Skeletal muscle tissue (tissue), 4 donors: ENCODE results near the gene GNG14. TPM values are rescaled to one million over a fixed set of nuclear protein-coding genes. Genes with fewer than 3 reads are reported as not detected.
"Not testable (repeated sequence)": the region's sequence is repeated elsewhere in the genome, so short reads cannot be mapped to it uniquely, and the experiment has no call there.

Experiments used
- H3K27ac ChIP-seq: one replicate; pipeline ENCODE4 v1.7.0; 2013; ENCODE audit warnings: mild to moderate bottlenecking, low read depth, low read length, inconsistent platforms
- H3K27me3 ChIP-seq, 3 donors: one replicate each; pipeline ENCODE4 v1.7.0; 2013; ENCODE audit warnings: low read length in 3 of 3; ENCODE audit not compliant: control insufficient read depth in 3 of 3, insufficient read depth in 3 of 3
- H3K36me3 ChIP-seq, 3 donors: one replicate each; pipeline ENCODE4 v1.7.0; 2013; ENCODE audit warnings: low read length in 3 of 3; ENCODE audit not compliant: control insufficient read depth in 3 of 3, insufficient read depth in 3 of 3
- H3K4me1 ChIP-seq, 3 donors: one replicate each; pipeline ENCODE4 v1.7.0; 2013; ENCODE audit warnings: low read length in 3 of 3, mild to moderate bottlenecking in 3 of 3; ENCODE audit not compliant: control insufficient read depth in 3 of 3, insufficient read depth in 3 of 3
- H3K4me3 ChIP-seq, 3 donors: one replicate each; pipeline ENCODE4 v1.7.0; 2013; ENCODE audit warnings: low read length in 3 of 3
- H3K9ac ChIP-seq, 3 donors: one replicate each; pipeline ENCODE4 v1.7.0; 2013; ENCODE audit warnings: low read length in 3 of 3, mild to moderate bottlenecking in 3 of 3, moderate library complexity in 2 of 3, low read depth in 1 of 3
- H3K9me3 ChIP-seq, 3 donors: one replicate each; pipeline ENCODE4 v1.7.0; 2013; ENCODE audit warnings: low read length in 3 of 3; ENCODE audit not compliant: control insufficient read depth in 3 of 3
- total RNA-seq: library from RNA; depleted of rRNA; stranded (reverse); fragments of >200 nt; gene quantifications from one replicate; pipeline ENCODE4 v1.2.3, GENCODE V29; 2014
- donor health status: Osteomylitis.

The GNG14 gene
- total RNA-seq, 1 donor from 2014 or later: not detected

GRCh38 chr19:12701596-12702282 is 13.9 kb downstream of the GNG14 start:
- H3K36me3 ChIP-seq: peaks cover 57 to 62% (median 60%) of the 10 kb centered on the region in 3 donors
- H3K4me3 ChIP-seq: no peak overlapping the region

GRCh38 chr19:12703046-12703445 is 15.2 kb downstream of the GNG14 start:
- no peak overlapping the region for H3K4me3 ChIP-seq
- H3K36me3 ChIP-seq: peaks cover 60 to 68% (median 66%) of the 10 kb centered on the region in 3 donors
- H3K9me3 ChIP-seq: no peaks in the 10 kb centered on the region
- H3K27me3 ChIP-seq: no peaks in the 10 kb centered on the region
- H3K4me1 ChIP-seq: no peaks in the 10 kb centered on the region
- H3K27ac ChIP-seq: no peak overlapping the region
- no peak overlapping the region for H3K9ac ChIP-seq

More at GRCh38 chr19:12701596-12702282, 13.9 kb downstream of the GNG14 start:
- Histone ChIP-seq H3K27ac (no peak overlapping the region), H3K9me3 (no peaks in the 10 kb centered on the region), H3K9ac (no peak overlapping the region), H3K4me1 (peaks cover 4 to 5% (median 5%) of the 10 kb centered on the region in 3 donors), H3K27me3 (no peaks in the 10 kb centered on the region)

GRCh38 chr19:12705169-12705568 is 17.4 kb downstream of the GNG14 start:
- Histone ChIP-seq H3K36me3 (peaks cover 65 to 77% (median 75%) of the 10 kb centered on the region in 3 donors), H3K4me3 (no peak overlapping the region), H3K27ac (no peak overlapping the region), H3K9me3 (no peaks in the 10 kb centered on the region), H3K4me1 (no peaks in the 10 kb centered on the region), H3K9ac (no peak overlapping the region), H3K27me3 (no peaks in the 10 kb centered on the region)

GRCh38 chr19:12705654-12706331 is 18.0 kb downstream of the GNG14 start:
- no peaks in the 10 kb centered on the region for H3K27me3 ChIP-seq
- no peak overlapping the region for H3K27ac ChIP-seq
- no peaks in the 10 kb centered on the region for H3K9me3 ChIP-seq
- no peak overlapping the region for H3K4me3 ChIP-seq
- H3K36me3 ChIP-seq: peaks cover 65 to 78% (median 76%) of the 10 kb centered on the region in 3 donors
- no peaks in the 10 kb centered on the region for H3K4me1 ChIP-seq
- no peak overlapping the region for H3K9ac ChIP-seq

GRCh38 chr19:12706332-12706718 is 18.5 kb downstream of the GNG14 start:
- H3K9me3 ChIP-seq: no peaks in the 10 kb centered on the region
- no peaks in the 10 kb centered on the region for H3K27me3 ChIP-seq
- H3K4me1 ChIP-seq: no peaks in the 10 kb centered on the region
- peaks cover 64 to 76% (median 75%) of the 10 kb centered on the region in 3 donors for H3K36me3 ChIP-seq
- no peak overlapping the region for H3K9ac ChIP-seq
- H3K27ac ChIP-seq: no peak overlapping the region
- H3K4me3 ChIP-seq: no peak overlapping the region

GRCh38 chr19:12708641-12709040 is 20.8 kb downstream of the GNG14 start:
- Histone ChIP-seq H3K36me3 (peaks cover 54 to 70% (median 69%) of the 10 kb centered on the region in 3 donors), H3K9ac (no peak overlapping the region), H3K4me1 (no peaks in the 10 kb centered on the region), H3K4me3 (no peak overlapping the region), H3K9me3 (no peaks in the 10 kb centered on the region), H3K27ac (no peak overlapping the region), H3K27me3 (no peaks in the 10 kb centered on the region)

GRCh38 chr19:12711187-12711586 is 23.4 kb downstream of the GNG14 start:
- Histone ChIP-seq H3K36me3 (peaks cover 59 to 67% (median 64%) of the 10 kb centered on the region in 3 donors), H3K4me1 (no peaks in the 10 kb centered on the region), H3K4me3 (no peak overlapping the region), H3K9me3 (no peaks in the 10 kb centered on the region), H3K9ac (no peak overlapping the region), H3K27ac (no peak overlapping the region), H3K27me3 (no peaks in the 10 kb centered on the region)

GRCh38 chr19:12712077-12712476 is 24.3 kb downstream of the GNG14 start:
- not testable (repeated sequence) for H3K27ac ChIP-seq, H3K9me3 ChIP-seq, H3K4me3 ChIP-seq, H3K4me1 ChIP-seq, H3K27me3 ChIP-seq, H3K9ac ChIP-seq
- H3K36me3 ChIP-seq: peaks cover 58 to 70% (median 61%) of the 10 kb centered on the region in 3 donors

- H3K36me3 ChIP-seq: peaks cover 57 to 61% (median 60%) of the 10 kb centered on the region in 3 donors
- not testable (repeated sequence) for H3K27me3 ChIP-seq, H3K27ac ChIP-seq, H3K4me1 ChIP-seq, H3K9ac ChIP-seq, H3K4me3 ChIP-seq, H3K9me3 ChIP-seq
Measured at GRCh38 chr19:12713304-12713703, 25.5 kb downstream of the GNG14 start.

GRCh38 chr19:12715102-12715501 is 27.3 kb downstream of the GNG14 start:
- no peak overlapping the region for H3K9ac ChIP-seq
- peaks cover 0 to 14% (median 4%) of the 10 kb centered on the region in 3 donors for H3K4me1 ChIP-seq

More at GRCh38 chr19:12715102-12715501, 27.3 kb downstream of the GNG14 start:
- H3K27ac ChIP-seq: no peak overlapping the region
- H3K4me3 ChIP-seq: no peak overlapping the region
- no peaks in the 10 kb centered on the region for H3K27me3 ChIP-seq
- H3K36me3 ChIP-seq: peaks cover 55 to 61% (median 56%) of the 10 kb centered on the region in 3 donors
- no peaks in the 10 kb centered on the region for H3K9me3 ChIP-seq
